ENCODE results near the gene BCAS1.
"Not testable (repeated sequence)": the region's sequence is repeated elsewhere in the genome, so short reads cannot be mapped to it uniquely, and the experiment has no call there.

BCAS1 gene

DNA sequence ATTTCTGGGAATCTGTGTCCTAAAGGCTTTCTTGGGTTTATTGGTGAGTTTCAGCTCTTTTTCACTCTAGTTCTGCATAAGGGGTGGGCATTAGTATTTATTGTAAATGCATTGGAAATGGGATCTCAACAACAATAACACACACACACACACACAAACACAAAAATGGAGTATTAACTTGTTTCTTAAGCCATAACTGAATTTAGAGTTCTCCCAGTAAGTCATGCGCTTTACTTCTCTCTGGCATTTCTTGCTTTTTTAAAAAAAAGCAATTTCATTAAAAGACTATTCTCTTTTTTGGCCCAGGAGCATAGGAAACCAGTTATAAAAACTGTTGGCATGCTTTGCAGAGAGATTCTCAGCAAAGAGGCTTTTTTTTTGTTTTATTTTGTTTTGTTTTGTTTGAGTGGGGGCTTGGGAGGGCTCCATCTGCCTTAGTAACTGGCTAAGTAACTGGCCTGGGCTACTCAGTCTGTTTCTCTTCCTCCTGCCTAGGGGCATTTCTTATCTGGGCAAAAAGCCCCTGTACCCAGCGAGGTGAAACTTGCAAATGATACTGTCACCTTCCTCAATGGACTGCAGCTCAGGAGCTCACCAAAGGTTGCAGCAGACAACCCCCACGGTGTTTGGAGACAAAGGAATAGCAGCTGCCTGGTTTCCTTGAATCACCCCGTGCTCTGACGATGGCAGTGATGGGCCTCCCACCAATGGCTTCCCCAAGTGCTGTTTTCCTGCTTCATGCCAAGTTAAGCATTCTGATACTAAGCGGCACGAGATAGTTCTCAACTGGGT lies 128.5 kb downstream of the BCAS1 start:
- no peak for DNase-seq

DNA sequence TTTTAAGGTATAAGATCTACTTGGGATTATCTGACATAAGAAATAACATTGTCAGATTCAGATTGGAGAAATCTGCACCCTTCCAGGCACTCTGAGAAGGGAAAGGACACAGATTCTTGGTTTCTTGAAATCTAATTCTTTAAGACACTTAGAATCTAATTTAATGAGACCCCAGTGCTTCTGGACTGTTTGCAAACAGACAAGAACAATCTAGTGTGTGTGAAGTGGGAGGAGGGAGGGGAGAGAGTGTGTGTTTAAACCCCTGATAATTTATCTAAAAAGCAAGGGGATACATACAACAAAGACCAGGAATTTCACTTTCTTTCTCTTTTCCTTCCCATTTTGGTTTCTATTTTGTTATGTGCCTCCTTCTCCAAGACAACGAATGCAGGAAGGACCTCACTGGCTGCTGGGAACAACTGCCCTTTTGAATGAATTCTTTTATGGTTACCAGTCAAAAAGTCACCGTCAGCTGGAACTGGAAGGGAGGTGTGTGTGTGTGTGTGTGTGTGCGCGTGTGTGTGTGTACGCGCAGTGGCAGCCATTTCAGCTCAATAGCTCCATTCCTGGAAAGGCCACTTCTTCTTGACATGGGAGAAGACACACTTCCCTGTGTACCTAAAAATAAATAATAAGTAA lies 129.4 kb downstream of the BCAS1 start:
- no peak for DNase-seq

DNA sequence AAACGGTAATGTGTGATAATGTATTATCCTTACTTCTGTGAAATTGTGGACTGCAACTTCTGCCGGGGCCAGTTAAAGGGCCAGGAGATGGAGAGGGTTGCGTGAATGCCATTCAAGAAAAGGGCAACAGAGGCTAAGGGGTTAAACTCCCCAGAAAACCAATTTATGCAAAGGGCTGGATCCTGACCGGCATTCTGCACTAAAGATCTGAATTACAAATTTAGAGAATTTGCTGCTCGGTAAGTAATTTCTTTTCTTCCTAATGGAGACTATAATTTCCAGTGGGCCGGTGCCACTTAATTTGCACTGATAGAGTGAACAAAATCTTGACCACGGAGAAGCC lies 130.1 kb downstream of the BCAS1 start:
- DNase-seq, result no peak

DNA sequence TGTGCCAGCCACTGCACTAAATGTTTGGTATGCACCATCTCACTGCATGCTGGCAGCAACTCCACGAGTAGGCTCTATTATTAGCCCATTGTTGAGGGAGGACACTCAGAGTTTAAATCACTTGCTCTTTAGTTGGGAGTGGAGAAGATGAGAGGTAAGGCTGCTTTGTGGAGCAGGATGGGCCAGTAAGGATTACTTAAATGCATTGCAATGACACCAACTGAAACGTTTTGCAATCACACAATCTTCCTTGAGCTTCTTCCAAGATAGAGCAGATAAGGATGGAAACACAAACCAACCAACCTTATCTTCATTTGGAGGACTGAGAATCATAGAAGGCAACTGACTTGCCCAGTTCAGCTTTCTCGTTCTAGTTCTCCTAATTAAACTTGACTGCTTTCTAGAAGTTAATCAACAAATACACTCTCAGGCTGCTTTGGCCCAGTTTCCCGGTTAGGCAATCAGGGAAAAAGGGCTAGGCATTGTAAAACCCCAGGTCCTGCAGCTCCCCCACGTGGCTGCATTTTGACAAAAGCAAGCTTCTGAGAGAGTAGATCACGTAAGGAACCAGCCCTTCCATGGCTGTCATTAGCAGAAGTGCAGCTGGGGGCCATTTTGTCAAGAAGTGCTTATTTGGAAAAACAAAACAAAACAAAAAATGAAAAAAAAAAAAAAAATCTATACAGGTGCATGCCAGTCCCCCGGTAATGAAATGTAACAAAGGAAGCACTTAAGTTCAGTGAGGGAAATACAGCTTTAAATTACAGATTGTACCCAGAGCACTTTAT lies 130.6 kb downstream of the BCAS1 start:
- no peak for DNase-seq

DNA sequence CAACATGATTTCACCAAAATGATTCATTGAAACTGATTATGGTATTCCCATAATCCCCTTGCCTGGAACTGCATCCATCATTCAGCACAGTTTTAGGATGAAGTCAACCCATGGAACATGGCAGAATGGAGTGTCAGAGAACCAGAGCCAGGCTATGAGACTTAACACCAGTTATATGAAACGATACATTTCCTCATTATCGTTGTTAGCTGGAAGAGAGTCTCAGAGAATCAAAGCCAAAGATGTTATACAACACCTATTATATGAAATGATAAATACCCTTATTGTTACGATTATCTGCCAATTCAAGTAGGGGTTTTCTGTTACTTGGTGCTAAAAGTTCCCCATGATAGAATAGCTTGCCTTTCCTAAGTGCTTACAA lies 131.2 kb downstream of the BCAS1 start:
- DNase-seq, result no peak

DNA sequence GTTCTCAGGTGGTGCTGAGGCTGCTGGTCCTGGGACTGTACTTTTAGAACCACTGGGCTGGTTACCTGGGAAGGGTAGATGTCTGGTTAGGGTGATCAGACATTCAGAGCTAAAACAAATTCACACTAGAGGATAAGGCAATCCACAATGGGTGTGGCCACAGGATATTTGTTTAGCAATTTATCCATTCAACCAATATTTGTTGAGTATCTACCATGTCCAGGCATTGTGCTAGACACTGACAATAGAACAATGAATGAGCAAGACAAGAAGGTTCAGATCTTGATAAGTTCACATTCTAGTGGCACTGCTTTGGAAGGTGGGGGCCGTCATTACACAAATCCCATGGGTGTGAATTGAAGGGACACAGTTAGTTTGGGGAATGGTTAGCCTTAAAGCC lies 131.7 kb downstream of the BCAS1 start:
- DNase-seq, result no peak

DNA sequence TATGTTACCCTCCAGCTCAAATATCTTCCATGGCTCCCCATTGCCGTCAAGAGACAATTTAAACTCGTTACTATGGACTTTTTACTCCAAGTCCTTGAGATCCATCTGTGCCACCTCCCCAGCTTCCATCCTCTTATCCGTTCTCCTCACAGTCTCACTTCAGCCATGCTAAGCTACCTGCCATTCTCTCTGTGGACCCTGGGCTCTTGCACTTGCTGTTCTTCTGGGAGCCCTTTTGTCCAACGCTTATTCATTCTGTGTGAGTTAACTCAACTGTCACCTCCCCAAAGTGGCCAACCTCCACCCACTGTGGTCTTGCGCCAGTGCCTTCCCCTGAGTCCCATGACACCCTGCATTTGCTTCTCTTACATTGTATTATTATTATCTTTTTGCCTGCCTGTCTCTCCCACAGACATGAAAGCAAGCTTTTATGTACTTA lies 132.4 kb downstream of the BCAS1 start:
- no peak for DNase-seq

DNA sequence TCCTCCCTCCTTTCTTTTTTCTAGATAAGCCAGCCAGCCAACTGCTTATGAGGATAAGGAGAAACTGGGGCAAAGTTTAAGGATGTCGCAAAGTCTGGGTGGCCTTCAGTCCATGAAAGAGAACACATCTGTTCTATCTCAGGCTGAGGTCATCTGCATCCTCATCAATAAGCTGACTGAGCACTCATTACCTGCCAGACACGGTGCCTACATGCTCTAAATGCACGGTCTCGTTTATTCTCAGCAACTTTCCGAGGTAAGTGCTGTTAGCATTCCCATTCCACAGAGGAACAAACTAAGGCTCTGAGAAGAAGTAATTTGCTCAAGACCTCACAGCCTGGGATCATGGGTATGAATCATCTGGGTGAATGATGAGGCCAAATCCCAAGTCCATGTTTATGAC lies 133.1 kb downstream of the BCAS1 start:
- DNase-seq, result no peak

DNA sequence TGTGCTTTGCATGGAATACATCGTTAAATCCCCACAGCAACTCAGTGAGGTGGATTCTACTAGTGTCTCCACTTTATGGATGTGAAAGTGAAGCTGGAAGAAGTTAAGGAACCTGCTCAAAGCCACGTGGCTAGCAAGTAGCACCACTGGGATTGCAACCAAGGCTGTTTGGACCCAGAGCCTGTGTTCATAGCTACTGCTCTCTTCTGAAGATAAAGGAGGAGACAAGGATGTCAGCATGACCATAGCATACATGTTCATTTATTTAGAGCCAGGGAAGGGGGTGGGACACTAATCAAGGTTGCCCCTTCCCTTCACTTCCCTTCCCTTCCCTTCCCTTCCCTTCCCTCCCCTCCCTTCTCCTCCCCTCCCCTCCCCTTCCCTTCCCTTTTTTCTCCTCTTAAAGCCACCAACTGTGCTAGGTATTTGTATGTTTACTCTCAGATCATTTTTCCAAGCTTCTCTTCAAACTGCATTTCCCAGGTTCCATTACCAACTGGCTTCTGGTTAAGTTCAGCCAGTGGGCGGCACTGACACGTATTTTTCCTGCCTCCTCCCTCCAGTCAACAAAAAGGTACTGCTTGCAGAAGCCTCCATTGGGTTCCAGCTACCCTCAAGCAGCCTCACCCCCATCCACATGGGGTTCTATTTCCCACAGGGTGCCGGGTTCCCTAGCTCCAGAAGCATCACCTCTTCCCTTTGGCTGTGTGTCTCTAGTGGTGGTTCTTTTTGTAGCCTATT lies 134.9 kb downstream of the BCAS1 start:
- DNase-seq, result no peak

DNA sequence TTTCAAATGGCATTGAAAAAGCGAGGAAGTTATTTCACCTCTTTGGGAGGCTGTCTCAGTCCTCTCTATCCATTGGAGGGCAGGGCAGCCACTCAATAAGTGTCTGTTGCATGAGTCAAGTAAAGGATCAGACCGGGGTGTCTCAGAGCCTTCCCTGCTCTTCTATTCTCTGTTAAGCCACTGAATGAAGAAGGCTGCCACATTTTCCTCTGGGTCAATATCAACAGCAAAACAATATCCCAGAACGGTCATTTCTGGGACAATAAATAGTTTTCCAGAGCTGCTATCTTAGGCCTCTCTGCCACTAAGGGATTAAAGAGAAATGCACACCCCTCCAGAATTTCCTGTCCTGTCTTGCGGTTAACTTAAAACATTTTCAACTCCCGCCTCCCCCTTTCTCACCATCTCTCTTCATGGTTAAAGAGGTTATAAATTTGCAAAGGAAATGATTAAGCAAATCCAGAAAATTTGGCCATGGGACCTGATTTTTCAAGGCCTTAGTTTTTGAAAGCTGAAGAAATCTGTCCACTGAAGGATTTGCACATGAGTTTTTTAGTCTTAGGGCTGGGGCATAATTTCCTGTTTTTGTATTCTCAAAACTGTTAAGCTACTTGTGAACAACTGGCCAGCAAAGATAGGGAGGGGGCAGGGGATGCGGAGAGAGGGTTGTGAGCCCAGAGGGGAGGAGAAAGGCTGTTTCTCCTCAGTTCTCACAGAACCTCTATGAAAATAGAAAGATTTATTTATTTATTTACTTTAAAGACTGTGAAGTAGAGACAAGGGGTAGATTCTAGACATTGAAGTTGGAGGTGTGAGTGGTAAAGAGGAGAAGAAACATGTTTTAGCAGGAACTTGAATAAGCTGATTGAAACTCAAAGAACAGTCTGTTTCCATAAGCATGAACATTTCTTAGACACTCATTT lies 135.7 kb downstream of the BCAS1 start:
- DNase-seq, result no peak

DNA sequence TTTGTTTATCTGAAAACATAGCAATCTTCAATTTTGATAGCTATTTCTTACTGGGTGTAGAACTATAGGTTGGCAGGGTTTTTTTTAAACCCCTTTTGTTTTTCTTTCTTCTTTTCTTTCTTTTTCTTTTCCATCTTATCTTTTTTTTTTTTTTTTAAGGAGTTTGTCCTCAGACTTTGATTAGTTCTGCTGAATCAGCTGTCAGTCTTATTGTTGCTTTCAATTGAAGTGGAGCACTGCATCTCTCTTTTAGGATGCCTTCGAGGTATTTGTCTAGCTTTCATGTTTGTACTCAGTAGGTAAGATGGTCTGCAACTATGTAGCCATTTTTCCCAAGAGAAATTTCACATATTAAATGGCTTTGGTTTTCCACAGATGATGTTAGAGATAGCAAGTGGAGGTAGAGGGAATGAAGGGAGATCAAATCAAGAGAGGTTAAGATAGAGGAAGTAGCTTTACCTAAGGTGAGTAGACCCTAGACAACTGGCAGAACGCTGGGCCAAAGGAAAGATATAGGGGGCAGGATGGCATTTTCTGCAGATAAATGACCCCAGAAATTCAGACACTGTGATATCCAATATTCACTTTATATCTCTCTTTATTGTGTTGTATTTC lies 137.1 kb downstream of the BCAS1 start:
- DNase-seq, result no peak

DNA sequence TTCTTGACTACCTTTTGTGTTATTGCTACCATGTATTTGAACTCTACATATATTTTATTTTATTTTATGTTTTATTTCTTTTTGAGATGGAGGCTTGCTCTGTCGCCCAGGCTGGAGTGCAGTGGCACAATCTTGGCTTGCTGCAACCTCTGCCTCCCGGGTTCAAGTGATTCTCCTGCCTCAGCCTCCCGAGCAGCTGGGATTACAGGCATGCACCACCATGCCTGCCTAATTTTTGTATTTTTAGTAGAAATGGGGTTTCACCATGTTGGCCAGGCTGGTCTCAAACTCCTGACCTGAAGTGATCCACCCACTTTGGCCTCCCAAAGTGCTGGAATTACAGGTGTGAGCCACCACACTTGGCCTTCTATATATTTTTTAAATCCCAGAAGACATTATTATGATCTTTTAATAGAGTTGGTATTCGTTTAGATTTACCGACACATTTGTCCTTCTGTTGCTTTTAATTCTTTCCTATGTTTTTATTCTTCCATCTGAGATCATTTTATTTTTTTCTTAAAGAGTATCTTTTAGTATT lies 137.7 kb downstream of the BCAS1 start:
- not testable (repeated sequence) for DNase-seq

DNA sequence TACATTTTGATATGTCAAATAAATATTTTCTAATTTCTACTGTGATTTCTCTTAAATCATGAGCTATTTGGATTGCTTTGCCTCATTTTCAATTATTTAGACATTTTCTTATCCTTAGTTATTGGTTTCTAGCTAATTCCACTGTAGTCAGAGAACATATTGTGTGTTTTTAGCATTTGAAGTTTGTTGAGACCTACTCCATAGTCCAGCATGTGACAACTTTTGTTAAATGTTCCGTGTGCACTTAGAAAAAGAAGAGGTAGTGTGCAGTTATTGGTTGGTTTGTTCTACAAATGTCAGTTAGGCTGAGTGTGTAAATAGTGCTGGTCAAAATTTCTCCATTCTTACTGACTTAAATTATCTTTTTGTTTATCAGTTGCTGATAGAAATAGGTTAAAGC lies 138.8 kb downstream of the BCAS1 start:
- no peak for DNase-seq

DNA sequence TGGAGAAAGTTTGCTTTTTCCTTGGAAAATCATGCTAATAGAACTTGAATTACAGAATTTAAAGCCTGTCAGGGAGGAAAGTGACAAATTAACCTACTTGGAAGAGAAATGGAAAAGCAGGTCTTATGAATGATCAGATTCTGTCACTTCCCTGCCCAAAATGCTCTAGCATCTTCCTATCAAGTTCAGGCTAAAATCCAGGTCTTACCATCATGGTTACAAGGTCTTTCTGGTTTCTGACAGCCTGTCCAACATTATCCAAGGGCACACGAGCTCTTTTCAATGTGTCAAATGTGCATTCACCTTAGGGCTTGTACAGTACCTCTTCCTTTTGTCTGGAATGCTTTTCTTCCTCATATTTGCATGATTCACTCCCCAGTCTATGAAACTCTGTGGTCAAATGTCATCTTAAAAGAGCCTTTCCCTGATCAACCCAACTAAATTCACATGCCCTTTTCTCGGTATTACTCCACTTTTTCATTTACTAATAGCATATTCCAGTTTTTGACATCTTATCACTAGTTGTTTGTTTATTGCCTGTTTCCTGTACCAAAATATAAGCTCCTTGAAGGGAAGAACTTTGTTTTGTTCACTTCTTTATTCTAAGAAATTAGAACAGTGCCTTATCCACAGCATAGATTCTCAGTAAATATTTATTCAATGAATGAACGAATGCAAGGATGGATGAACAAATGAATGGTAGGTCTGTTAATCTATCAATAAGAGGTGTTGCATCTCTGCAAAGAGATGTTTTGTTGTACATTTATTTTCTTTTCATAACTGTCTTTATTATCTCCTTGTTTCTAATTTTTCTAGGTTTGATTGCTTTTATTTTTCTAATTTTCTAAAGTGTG lies 139.5 kb downstream of the BCAS1 start:
- DNase-seq, result no peak

DNA sequence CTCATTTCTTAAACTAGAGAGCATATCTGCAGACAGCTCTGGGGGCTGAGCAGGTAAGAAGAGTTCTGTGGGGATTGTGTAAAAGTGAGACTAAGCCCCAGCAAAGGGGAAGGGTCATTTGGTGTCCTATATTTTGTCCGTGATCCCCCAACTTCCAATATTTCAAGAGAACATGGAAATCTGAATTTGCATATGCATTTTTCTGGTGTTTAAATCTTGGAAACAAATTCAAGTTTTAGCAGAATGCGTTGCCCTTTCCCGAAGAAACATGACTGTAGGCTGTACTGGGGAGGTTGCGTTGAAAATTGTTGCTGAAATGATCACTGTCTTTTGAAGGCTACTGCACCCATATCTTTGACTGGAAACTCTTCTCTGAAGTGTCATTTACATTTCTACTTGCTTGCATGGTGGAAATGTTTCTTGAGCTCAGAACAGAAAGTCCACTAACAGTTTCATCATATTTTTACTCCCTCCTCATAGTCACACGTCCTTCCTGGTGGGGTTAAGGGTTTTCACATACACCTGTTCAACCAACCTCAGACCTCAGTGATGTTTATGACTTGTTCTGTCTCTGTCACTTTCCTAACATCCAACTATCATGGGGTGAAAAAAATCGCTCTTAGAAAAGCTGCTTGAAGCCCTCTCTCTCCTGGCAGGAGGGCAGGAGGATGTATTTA lies 140.3 kb downstream of the BCAS1 start:
- no peak for DNase-seq

DNA sequence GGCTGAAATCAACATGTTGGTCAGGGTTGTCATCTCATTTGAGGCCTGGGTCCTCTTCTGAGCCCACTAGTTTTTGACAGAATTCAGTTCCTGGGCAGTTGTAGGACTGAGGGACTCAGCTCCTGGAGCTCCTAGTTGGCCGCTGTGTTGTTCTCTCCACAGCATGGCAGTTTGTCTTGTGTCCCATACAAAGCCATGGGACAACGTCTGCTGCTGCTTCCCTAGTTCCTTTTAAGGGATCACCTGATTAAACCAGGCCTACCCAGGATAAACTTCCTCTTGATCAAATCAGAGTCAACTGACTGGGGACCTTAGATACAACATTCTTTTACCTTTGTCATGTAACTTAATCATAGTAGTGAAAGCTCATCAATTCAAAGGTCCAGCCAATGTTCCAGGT lies 141.0 kb downstream of the BCAS1 start:
- no peak for DNase-seq

DNA sequence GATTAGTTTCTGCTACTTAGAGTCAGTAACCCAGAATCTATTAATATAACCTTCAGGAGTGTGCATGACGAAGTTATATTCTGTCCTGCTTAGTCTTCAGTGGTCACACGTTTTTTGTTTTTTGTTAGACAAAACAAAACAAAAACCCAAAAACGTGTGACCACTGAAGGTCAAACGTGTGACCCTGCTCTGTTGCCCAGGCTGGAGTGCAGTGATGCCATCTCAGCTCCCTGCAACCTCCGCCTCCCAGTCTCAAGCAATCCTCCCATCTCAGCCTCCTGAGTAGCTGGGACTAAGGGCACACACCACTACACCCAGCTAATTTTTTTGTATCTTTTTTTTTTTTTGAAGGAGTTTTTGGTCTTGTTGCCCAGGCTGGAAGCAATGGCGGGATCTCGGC lies 142.4 kb downstream of the BCAS1 start:
- DNase-seq, result no peak

DNA sequence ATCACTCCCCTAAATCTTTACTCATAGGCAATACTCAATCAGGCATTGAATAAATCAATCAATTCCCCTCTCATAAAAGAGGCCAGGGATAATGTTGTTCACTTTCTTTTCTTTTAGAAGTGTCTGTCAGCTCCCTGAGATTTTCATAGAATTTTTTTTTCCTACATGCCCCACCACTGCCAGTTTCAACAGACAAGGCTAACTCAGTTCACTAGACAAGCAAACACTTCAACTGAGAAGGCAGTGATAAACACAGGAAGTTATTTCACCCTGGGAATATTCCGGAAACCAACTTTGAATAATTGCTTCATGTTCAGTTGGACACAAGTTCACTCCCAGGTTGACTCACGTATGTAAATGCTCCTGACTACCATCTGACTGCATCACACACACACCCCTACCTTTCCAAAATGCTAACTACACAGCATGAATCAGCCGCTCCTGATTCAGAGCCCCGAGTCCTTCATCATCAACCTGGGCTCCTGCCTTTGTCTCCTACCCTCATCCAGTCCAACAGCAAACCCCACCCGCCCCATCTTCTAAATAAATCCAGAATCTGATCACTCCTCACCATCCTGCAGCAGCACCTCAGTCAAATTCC lies 143.9 kb downstream of the BCAS1 start:
- DNase-seq, result no peak

Data from right kidney (tissue), 1 donor.